LNCaP clone FGC (cell line): ENCODE results near the gene RSL1D1.
"Not testable (repeated sequence)": the region's sequence is repeated elsewhere in the genome, so short reads cannot be mapped to it uniquely, and the experiment has no call there.

Experiments
- DNase-seq: peaks from one replicate; pipeline ENCODE4 v3.0.0-alpha.2; 2011; ENCODE audit warnings: low read depth
- H3K4me3 ChIP-seq: 2 replicates; pipeline ENCODE4 v1.5.1; 2011; ENCODE audit warnings: mild to moderate bottlenecking, low read depth, low read length, control low read depth
- TF ChIP-seq, protein P1 (sequence below): IDR thresholded peaks from 2 replicates; pipeline ENCODE4 v1.5.1; 2012; ENCODE audit warnings: mild to moderate bottlenecking; ENCODE audit not compliant: control insufficient read depth, insufficient read depth; ENCODE audit errors: extremely low read depth

RSL1D1 gene

DNA sequence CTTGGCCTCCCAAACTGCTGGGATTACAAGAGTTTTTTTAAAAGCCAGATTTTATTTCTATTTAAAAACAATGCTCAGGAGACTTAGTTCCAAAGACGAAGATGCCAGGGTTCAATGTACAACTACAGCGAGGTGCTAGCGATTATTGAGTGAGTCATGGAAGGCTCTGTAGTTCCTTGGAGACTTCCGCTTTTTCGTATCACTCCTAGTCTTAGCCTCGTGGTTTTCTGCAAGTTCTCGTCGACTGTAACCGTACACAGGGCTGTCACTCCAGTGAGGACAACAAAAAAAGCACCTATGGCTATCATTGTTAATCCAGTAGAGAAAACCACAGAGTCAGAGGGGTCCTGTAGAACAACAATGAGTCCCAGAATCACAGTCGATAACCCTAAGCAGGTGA, 31.5 kb downstream of the RSL1D1 start:
- TF ChIP-seq, protein P1, sequence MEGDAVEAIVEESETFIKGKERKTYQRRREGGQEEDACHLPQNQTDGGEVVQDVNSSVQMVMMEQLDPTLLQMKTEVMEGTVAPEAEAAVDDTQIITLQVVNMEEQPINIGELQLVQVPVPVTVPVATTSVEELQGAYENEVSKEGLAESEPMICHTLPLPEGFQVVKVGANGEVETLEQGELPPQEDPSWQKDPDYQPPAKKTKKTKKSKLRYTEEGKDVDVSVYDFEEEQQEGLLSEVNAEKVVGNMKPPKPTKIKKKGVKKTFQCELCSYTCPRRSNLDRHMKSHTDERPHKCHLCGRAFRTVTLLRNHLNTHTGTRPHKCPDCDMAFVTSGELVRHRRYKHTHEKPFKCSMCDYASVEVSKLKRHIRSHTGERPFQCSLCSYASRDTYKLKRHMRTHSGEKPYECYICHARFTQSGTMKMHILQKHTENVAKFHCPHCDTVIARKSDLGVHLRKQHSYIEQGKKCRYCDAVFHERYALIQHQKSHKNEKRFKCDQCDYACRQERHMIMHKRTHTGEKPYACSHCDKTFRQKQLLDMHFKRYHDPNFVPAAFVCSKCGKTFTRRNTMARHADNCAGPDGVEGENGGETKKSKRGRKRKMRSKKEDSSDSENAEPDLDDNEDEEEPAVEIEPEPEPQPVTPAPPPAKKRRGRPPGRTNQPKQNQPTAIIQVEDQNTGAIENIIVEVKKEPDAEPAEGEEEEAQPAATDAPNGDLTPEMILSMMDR, result no peak
- DNase-seq, result no peak
- H3K4me3 ChIP-seq, result no peak overlapping the region

DNA sequence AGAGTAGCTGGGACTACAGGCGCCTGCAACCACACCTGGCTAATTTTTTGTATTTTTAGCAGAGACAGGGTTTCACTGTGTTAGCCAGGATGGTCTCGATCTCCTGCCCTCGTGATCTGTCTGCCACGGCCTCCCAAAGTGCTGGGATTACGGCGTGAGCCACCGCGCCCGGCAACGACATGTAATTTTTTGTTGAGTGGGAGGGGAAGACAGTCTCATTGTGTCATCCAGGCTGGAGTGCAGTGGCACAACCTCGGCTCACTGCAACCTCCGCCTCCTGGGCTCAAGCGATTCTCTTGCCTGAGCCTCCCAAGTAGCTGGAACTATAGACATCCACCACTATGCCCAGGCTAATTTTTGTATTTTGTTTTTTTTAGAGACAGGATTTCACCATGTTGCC, 32.4 kb downstream of the RSL1D1 start:
- not testable (repeated sequence) for DNase-seq, H3K4me3 ChIP-seq

DNA sequence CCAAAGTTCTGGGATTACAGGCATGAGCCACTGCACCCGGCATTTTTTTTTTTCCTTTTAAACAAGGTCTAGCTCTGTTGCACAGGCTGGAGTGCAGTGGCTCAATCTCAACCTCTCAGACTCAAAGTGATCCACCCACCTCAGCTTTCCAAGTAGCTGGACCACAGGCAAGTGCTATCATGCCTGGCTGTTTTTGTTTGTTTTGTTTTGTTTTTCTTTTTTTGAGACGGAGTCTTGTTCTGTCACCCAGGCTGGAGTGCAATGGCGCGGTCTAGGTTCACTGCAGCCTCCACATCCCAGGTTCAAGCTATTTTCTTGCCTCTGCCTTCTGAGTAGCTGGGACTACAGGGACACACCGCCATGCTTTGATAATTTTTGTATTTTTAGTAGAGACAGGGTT, 35.2 kb downstream of the RSL1D1 start:
- H3K4me3 ChIP-seq, result no peak overlapping the region
- TF ChIP-seq, protein P1, result no peak
- no peak for DNase-seq

DNA sequence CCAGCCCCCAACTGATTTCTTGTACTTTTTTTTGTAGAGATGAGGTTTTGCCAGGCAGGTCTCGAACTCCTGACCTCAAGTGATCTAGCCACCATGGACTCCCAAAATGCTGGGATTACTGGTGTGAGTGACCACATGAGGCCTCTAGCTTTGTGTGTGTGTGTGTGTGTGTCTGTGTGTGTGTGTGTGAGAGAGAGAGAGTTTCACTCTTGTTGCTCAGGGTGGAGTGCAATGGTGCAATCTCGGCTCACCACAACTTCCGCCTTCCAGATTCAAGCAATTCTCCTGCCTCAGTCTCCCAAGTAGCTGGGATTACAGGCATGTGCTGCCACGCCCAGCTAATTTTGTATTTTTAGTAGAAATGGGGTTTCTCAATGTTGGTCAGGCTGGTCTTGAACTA, 36.5 kb downstream of the RSL1D1 start:
- not testable (repeated sequence) for DNase-seq, H3K4me3 ChIP-seq

DNA sequence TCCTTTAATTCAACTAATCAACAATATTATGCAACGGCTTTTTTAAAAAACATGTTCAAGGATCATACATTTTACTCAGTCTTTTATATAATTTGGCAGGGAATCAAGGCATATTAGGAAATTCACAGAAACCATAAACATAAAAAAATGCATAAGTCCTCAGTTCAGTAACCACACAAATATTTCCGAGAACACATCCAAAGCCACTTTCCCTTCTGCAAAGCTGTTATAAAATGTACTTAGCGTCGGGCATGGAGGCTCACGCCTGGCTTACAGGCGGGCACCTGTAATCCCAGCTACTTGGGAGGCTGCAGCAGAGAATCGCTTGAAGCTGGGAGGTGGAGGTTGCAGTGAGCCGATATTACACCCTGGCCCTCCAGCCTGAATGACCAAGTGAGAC, 44.6 kb downstream of the RSL1D1 start:
- DNase-seq, result no peak
- H3K4me3 ChIP-seq, result no peak overlapping the region
- TF ChIP-seq, protein P1, result no peak

DNA sequence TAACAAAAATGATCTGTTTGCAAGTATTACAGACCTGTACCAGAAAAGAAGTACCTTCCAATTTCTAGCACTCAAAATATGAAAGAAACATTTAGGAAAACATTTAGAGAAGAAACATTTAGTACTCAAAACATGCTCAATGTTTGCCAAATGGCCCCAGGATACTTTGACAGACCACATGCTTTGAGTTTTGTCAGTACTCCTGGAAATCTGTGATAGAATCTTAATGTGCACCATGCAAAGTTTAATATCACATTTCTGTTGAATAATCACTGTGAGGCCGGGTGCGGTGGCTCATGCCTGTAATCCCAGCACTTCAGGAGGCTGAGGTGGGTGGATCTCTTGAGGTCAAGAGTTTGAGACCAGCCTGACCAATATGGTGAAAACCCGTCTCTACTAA, 45.8 kb downstream of the RSL1D1 start:
- TF ChIP-seq, protein P1, result no peak
- no peak for DNase-seq
- H3K4me3 ChIP-seq, result no peak overlapping the region

DNA sequence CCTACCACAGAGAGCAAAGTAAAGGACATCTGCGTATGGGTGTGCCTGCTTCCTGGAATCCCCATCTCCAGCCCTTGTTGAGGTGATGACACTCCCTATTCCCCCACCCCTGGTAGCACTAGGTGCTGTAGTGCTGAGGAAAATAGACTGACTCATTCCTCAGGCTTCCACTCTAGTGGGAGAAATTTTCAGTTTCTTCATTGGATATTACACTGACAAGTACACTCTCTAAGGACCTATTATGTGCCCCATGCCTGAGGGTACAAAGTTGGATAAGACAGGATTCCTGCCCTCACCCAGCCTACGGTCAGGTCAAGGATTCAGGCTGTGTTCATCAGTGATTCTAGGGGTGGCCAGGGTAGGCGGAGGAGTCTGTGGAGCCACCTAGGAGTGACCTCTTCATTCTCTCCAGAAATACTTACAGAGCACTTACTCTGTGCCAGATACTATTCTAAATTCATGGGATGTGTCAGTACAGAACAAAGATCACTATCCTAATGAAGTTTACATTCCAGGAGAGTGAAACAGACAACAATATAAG, 49.8 kb downstream of the RSL1D1 start:
- no peak overlapping the region for H3K4me3 ChIP-seq
- DNase-seq, result no peak
- TF ChIP-seq, protein P1, result no peak

DNA sequence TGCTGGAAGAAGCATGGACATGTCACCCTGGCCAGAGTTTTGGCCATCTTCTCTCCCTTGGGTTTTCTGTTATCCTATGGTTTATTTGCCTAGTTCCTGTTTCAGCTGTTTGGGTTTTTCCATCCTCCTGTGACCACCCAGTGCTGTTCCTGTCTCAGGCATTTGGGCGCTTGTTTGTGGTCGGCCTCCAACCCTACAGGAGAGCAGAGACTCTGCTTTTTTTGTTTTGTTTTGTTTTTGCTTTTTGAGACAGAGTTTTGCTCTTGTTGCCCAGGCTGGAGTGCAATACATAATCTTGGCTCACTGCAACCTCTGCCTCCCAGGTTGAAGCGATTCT, 51.0 kb downstream of the RSL1D1 start:
- no peak for DNase-seq
- H3K4me3 ChIP-seq, result no peak overlapping the region
- TF ChIP-seq, protein P1, result no peak
